Pancreas (tissue), 10 donors: Measurements from ENCODE around the gene MC5R. TPM values are rescaled to one million over a fixed set of nuclear protein-coding genes. Genes with fewer than 3 reads are reported as not detected.
A peak's percentile ranks its signal among the peaks of the same experiment; 100 is the strongest.

Experiments
- ATAC-seq, 4 donors: fragments of 200-7000 bp; cut with Tn5 transposase; one replicate each; pipeline versions ENCODE4 v1.8.0 to v1.9.1; 2020; ENCODE audit warnings: mild to moderate bottlenecking in 4 of 4, moderate library complexity in 4 of 4
- DNase-seq, 6 donors: peaks; one replicate each; pipeline ENCODE4 v3.0.0-alpha.2; 2020
- FAIRE-seq: peaks from 2 replicates; lab custom pipeline; 2012; peaks lifted over from hg19 to GRCh38; lab: Jason Lieb, UNC
- H3K27ac ChIP-seq, 4 donors: fragments of 200-600 bp; sonication (generic); 1 replicate in 3 of 4; 2 replicates in 1 of 4; pipeline versions ENCODE4 v1.5.0 to v1.8.0; 2020
- H3K27me3 ChIP-seq, 4 donors: fragments of 200-600 bp; one replicate each; pipeline ENCODE4 v1.8.0; 2021
- H3K36me3 ChIP-seq, 3 donors: fragments of 200-600 bp; sonication (generic) in 1 of 3; one replicate each; pipeline versions ENCODE4 v1.5.0 to v1.8.0; 2020 to 2021
- H3K4me1 ChIP-seq, 3 donors: fragments of 200-600 bp; one replicate each; pipeline ENCODE4 v1.8.0; 2021
- H3K4me3 ChIP-seq, 4 donors: fragments of 200-600 bp; sonication (generic) in 2 of 4; one replicate each; pipeline versions ENCODE4 v1.5.0 to v1.8.0; 2020 to 2021
- H3K9me3 ChIP-seq, 4 donors: fragments of 200-600 bp; one replicate each; pipeline ENCODE4 v1.8.0; 2021
- WGBS, 2 donors: extraction: QIAGEN DNeasy Blood & Tissue Kit; methylation state at CpG; one replicate each; pipeline ENCODE4 v1.1.7; 2013; 5-methylcytosine and 5-hydroxymethylcytosine counted together
- intact Hi-C, 3 donors: fragments of 100-400 bp; cut with DNase I; formaldehyde crosslinking; loops; one replicate each; pipeline versions ENCODE4 v1.11.1 to v1.14.2; 2022
- polyA plus RNA-seq, 2 donors: library from polyadenylated mRNA; stranded (reverse); fragments of 200-250 nt; gene quantifications; one replicate each; pipeline ENCODE4 v1.2.3, GENCODE V29; 2013
- total RNA-seq, 6 donors: library from RNA; stranded (reverse); fragmentation: NEBNext Ultra II Directional in 4 of 6; extraction: Animal tissue kit (Norgen Biotek cat#: 25700) in 4 of 6; gene quantifications; one replicate each; pipeline versions ENCODE4 v1.2.1 to v1.2.4, GENCODE V29; 2021 to 2023
- TF ChIP-seq, protein P1 (sequence below), 4 donors: fragments of 200-600 bp; sonication (generic) in 3 of 4; IDR thresholded peaks; one replicate each; pipeline versions ENCODE4 v1.5.0 to v1.8.0; 2021; ENCODE audit warnings: antibody characterized with exemption in 4 of 4
- donor health status: healthy with polysubstance abuse.
- donor health status: DM: no; HTN: no; CAD: no; lungs with moderate emphysema.
- donor health status: DM: no; HTN: no; CAD: no.
- donor health status: control.
- donor health status: control.
- donor health status: Bipolar disorder and iron deficiency.
- donor health status: DM: yes; HTN: yes; CAD: no.
- donor health status: DM: no; HTN: no; CAD: no.
- donor health status: DM: no; HTN: no; CAD: no.
- donor health status: DM: yes; HTN: yes; CAD: no.

Gene MC5R
- total RNA-seq (not detected), polyA plus RNA-seq (not detected)

DNA sequence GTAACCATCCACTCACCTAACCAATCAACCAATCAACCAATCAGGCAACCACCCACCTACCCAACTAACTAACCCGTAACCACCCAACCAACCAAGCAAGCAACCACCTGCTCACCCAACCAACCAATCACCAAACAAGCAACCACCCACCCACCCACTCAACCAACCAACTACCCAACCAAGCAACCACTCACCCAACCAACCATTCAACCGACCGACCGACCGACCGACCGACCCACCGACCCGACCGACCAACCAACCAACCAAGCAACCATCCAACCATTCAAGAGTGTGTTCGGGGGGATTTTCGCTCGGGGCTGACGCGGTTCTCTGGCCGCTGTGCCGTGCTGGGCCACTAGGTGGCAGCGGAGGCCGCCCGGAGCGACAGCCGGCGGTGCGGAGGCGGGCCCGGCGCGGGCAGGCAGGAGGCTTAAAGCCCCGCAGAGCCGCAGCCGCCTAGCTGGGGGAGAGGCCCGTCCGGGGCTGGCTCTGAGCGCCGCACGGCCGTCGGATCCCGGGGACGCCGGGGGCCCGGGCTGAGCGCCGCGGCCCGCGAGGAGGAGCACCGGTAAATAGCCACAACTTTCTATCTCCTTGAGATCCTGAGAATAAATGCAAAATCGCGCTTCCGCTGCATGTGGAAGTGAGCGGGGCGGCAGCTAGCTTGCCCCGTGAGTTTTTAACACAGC, at the start of gene MC5R:
MC5R (plus strand) TSS at position 443 of the 689 bp plus-strand sequence. CDS start 1,617 bp downstream, outside the sequence.
- ATAC-seq (peak; percentile 95 to 100 (median 98)), FAIRE-seq (no peak), DNase-seq (peak in 5 of 6 donors; percentile 21 to 93 (median 64))
- H3K4me3 ChIP-seq = peak within 1 kb of the TSS in 3 of 4 donors; percentile 33 to 44 (median 39)
- TF ChIP-seq, protein P1, sequence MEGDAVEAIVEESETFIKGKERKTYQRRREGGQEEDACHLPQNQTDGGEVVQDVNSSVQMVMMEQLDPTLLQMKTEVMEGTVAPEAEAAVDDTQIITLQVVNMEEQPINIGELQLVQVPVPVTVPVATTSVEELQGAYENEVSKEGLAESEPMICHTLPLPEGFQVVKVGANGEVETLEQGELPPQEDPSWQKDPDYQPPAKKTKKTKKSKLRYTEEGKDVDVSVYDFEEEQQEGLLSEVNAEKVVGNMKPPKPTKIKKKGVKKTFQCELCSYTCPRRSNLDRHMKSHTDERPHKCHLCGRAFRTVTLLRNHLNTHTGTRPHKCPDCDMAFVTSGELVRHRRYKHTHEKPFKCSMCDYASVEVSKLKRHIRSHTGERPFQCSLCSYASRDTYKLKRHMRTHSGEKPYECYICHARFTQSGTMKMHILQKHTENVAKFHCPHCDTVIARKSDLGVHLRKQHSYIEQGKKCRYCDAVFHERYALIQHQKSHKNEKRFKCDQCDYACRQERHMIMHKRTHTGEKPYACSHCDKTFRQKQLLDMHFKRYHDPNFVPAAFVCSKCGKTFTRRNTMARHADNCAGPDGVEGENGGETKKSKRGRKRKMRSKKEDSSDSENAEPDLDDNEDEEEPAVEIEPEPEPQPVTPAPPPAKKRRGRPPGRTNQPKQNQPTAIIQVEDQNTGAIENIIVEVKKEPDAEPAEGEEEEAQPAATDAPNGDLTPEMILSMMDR (IDR thresholded peaks at IDR 0.05) = peak; percentile 62 to 76 (median 69)
- intact Hi-C loops = loop anchor here in 1 of 3 donors (10.0 kb wide), 1 partner anchor 261 kb away; no protein-coding TSS in a partner anchor
- no peak within 1 kb of the TSS for H3K27ac ChIP-seq
- no peaks in the 10 kb centered on the region for H3K4me1 ChIP-seq
- H3K27me3 ChIP-seq = no peaks in the 10 kb centered on the region
- WGBS, 2 donors = 2 to 3% methylated on average over 48 to 54 of the region's 54 CpGs
- no peaks in the 10 kb centered on the region for H3K36me3 ChIP-seq
- no peaks in the 10 kb centered on the region for H3K9me3 ChIP-seq

- H3K4me3 ChIP-seq = no peak overlapping the region
- 57 to 65% methylated on average over 3 of the region's 3 CpGs for whole genome bisulfite sequencing, 2 donors
- FAIRE-seq = no peak
These were observed 48.9 kb upstream of the MC5R start for GRCh38 chr18:13775058-13775457.

GRCh38 chr18:13791181-13791580, 32.8 kb upstream of the MC5R start:
- FAIRE-seq (no peak), ATAC-seq (no peak), DNase-seq (no peak)
- intact Hi-C loops = no loop called here
- H3K4me3 ChIP-seq = no peak overlapping the region
- TF ChIP-seq, protein P1 (IDR thresholded peaks at IDR 0.05) = no peak
- H3K36me3 ChIP-seq = no peaks in the 10 kb centered on the region
- WGBS, 2 donors = 64 to 75% methylated on average over 7 of the region's 7 CpGs
- no peaks in the 10 kb centered on the region for H3K9me3 ChIP-seq
- no peak overlapping the region for H3K27ac ChIP-seq
- H3K27me3 ChIP-seq = no peaks in the 10 kb centered on the region
- H3K4me1 ChIP-seq = peaks cover 0 to 4% (median 0%) of the 10 kb centered on the region in 3 donors

More at GRCh38 chr18:13775058-13775457, 48.9 kb upstream of the MC5R start:
- DNase-seq = no peak
- H3K36me3 ChIP-seq = no peaks in the 10 kb centered on the region
- H3K9me3 ChIP-seq = no peaks in the 10 kb centered on the region
- no peaks in the 10 kb centered on the region for H3K4me1 ChIP-seq
- no peak overlapping the region for H3K27ac ChIP-seq
- no peak for ATAC-seq
- TF ChIP-seq, protein P1 (IDR thresholded peaks at IDR 0.05) = no peak
- intact Hi-C loops = no loop called here
- no peaks in the 10 kb centered on the region for H3K27me3 ChIP-seq

DNA sequence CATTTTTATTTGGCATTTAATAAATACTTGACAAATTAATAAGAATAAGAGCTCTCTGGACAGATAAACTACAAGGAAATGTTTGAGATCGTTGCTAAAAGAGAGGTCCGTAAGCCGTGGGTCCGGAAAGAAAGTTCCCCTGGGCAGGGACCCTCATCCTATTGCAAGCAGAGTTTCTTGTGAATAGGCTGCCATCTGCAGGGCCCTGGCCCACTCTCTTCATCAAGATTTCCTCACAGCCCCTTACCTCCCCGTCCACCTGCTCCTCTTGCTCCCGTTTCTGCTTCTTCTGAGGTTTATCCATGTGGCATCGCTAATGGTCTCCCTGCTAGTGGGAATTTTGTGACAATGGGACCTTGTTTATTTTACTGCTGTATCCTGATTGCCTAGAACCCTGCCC, 30.1 kb upstream of the MC5R start:
- DNase-seq = no peak
- TF ChIP-seq, protein P1 (IDR thresholded peaks at IDR 0.05) = no peak
- intact Hi-C loops = no loop called here
- H3K9me3 ChIP-seq = no peaks in the 10 kb centered on the region
- WGBS, 2 donors = 32 to 39% methylated on average over 7 of the region's 7 CpGs
- no peak overlapping the region for H3K4me3 ChIP-seq
- no peaks in the 10 kb centered on the region for H3K27me3 ChIP-seq
- H3K4me1 ChIP-seq = peaks cover 0 to 4% (median 0%) of the 10 kb centered on the region in 3 donors
- no peak for FAIRE-seq
- H3K36me3 ChIP-seq = no peaks in the 10 kb centered on the region
- no peak for ATAC-seq
- H3K27ac ChIP-seq = no peak overlapping the region

GRCh38 chr18:13796515-13796914, 27.4 kb upstream of the MC5R start:
- TF ChIP-seq, protein P1 (IDR thresholded peaks at IDR 0.05) = no peak
- no peak overlapping the region for H3K27ac ChIP-seq
- DNase-seq (no peak), FAIRE-seq (no peak), ATAC-seq (no peak)
- intact Hi-C loops = no loop called here
- H3K4me3 ChIP-seq = no peak overlapping the region
- H3K4me1 ChIP-seq = no peaks in the 10 kb centered on the region
- no peaks in the 10 kb centered on the region for H3K27me3 ChIP-seq
- H3K36me3 ChIP-seq = no peaks in the 10 kb centered on the region
- H3K9me3 ChIP-seq = no peaks in the 10 kb centered on the region
- WGBS, 2 donors = 69 to 80% methylated on average over 14 of the region's 14 CpGs
